ENCODE data around the gene RAB14. TPM values are rescaled to one million over a fixed set of nuclear protein-coding genes. Genes with fewer than 3 reads are reported as not detected.

The RAB14 gene
- total and polyA plus RNA-seq, 3 donors from 2014 or later = 44.6 to 66.7 (median 51.1) TPM

GRCh38 chr9:121198512-121199042 is 3.1 kb downstream of the RAB14 start:
- no peak for DNase-seq
- H3K4me1 ChIP-seq = peaks cover 24% of the 10 kb centered on the region
- no peaks in the 10 kb centered on the region for H3K27me3 ChIP-seq
- H3K4me3 ChIP-seq = no peak overlapping the region
- intact Hi-C loops (cut with DNase I; ENCODE audit: low total_unique reads) = no loop called here
- TF ChIP-seq, protein P1, sequence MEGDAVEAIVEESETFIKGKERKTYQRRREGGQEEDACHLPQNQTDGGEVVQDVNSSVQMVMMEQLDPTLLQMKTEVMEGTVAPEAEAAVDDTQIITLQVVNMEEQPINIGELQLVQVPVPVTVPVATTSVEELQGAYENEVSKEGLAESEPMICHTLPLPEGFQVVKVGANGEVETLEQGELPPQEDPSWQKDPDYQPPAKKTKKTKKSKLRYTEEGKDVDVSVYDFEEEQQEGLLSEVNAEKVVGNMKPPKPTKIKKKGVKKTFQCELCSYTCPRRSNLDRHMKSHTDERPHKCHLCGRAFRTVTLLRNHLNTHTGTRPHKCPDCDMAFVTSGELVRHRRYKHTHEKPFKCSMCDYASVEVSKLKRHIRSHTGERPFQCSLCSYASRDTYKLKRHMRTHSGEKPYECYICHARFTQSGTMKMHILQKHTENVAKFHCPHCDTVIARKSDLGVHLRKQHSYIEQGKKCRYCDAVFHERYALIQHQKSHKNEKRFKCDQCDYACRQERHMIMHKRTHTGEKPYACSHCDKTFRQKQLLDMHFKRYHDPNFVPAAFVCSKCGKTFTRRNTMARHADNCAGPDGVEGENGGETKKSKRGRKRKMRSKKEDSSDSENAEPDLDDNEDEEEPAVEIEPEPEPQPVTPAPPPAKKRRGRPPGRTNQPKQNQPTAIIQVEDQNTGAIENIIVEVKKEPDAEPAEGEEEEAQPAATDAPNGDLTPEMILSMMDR (IDR thresholded peaks at IDR 0.05) = no peak
- no peak for TF ChIP-seq POLR2A (IDR thresholded peaks at IDR 0.05)
- H3K36me3 ChIP-seq (ENCODE audit: low read depth, missing control alignments) = no peaks in the 10 kb centered on the region
- H3K9me3 ChIP-seq = no peaks in the 10 kb centered on the region
- H3K27ac ChIP-seq = no peak overlapping the region
- WGBS, 2 donors = 15 to 26% methylated on average over 4 of the region's 4 CpGs

DNA sequence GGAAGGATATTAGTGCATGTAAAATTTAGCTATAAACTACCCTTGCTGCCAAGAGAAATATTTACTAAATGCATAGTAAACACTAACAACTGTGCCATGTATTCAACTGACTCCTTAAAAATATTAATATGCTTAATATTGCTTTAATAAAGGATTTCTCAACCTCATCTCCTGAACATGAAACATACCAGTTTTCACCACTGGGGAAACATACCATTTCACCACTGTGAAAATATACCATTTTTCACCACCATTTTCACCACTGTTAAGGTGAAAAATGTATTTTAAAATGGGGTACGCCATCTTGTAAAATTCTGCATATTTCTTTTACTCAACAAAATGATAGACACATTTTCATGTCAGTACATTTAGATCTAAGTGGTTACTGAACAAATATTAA is 4.5 kb downstream of the RAB14 start:
- H3K27ac ChIP-seq = no peak overlapping the region
- DNase-seq = no peak
- TF ChIP-seq, protein P1 (IDR thresholded peaks at IDR 0.05) = peak in 1 of 3 experiments; percentile 21
- TF ChIP-seq POLR2A (IDR thresholded peaks at IDR 0.05) = no peak
- H3K9me3 ChIP-seq = no peaks in the 10 kb centered on the region
- H3K4me3 ChIP-seq = no peak overlapping the region
- no peaks in the 10 kb centered on the region for H3K36me3 ChIP-seq (ENCODE audit: low read depth, missing control alignments)
- no peaks in the 10 kb centered on the region for H3K27me3 ChIP-seq
- peaks cover 27% of the 10 kb centered on the region for H3K4me1 ChIP-seq
- intact Hi-C loops (cut with DNase I; ENCODE audit: low total_unique reads) = no loop called here
- 86 to 94% methylated on average over 1 of the region's 1 CpG for WGBS, 2 donors

GRCh38 chr9:121196389-121196788 is 5.3 kb downstream of the RAB14 start:
- no peaks in the 10 kb centered on the region for H3K9me3 ChIP-seq
- no peak for DNase-seq
- H3K27ac ChIP-seq = no peak overlapping the region
- no peaks in the 10 kb centered on the region for H3K36me3 ChIP-seq (ENCODE audit: low read depth, missing control alignments)
- TF ChIP-seq, protein P1 (IDR thresholded peaks at IDR 0.05) = no peak
- no peak for TF ChIP-seq POLR2A (IDR thresholded peaks at IDR 0.05)
- no peaks in the 10 kb centered on the region for H3K27me3 ChIP-seq
- peaks cover 27% of the 10 kb centered on the region for H3K4me1 ChIP-seq
- WGBS, 2 donors = 46 to 54% methylated on average over 4 of the region's 4 CpGs
- intact Hi-C loops (cut with DNase I; ENCODE audit: low total_unique reads) = no loop called here
- H3K4me3 ChIP-seq = no peak overlapping the region

- H3K4me3 ChIP-seq = no peak overlapping the region
- no peaks in the 10 kb centered on the region for H3K9me3 ChIP-seq
- DNase-seq = no peak
- 47 to 48% methylated on average over 1 of the region's 1 CpG for WGBS, 2 donors
- no peak overlapping the region for H3K27ac ChIP-seq
- H3K4me1 ChIP-seq = peaks cover 19% of the 10 kb centered on the region
- intact Hi-C loops (cut with DNase I; ENCODE audit: low total_unique reads) = no loop called here
- H3K36me3 ChIP-seq (ENCODE audit: low read depth, missing control alignments) = no peaks in the 10 kb centered on the region
- H3K27me3 ChIP-seq = no peaks in the 10 kb centered on the region
- TF ChIP-seq, protein P1 (IDR thresholded peaks at IDR 0.05) = no peak
- TF ChIP-seq POLR2A (IDR thresholded peaks at IDR 0.05) = no peak
Observed at GRCh38 chr9:121194730-121195129, 6.9 kb downstream of the RAB14 start.

DNA sequence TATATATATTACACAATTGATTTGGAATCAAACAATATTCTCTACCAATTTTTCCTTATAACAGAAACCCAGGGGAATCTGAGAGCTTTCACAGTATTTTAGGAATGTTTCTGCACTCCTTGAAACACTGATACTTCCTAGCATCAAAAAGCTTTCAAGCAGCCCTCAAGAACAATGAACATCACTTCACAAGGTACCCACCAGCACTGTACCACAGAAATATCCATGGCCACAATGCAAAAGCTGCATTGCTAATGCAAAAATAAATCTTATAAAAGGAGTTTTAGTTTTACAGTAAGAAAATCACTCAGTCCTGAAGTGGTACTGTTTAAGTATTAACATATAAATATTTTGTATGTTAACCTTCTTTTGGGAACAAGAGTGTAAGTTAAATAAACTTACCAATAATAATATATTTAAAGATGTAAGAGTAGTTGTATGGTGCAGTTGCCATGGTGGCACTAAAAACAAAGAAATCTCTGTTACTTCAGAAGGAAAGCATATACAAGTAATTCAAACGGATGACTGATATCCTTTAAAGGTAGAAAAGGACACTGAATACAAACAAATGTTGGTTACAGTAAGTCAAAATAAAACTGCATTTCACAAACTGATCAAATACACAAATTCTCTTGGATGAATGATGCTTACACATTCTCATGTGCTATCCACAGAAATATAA is 8.6 kb downstream of the RAB14 start:
- 0 to 44% methylated on average over 1 of the region's 1 CpG for WGBS, 2 donors
- H3K27ac ChIP-seq = no peak overlapping the region
- TF ChIP-seq POLR2A (IDR thresholded peaks at IDR 0.05) = no peak
- TF ChIP-seq, protein P1 (IDR thresholded peaks at IDR 0.05) = no peak

More for the DNA sequence above, 8.6 kb downstream of the RAB14 start:
- Histone ChIP-seq H3K4me3 (no peak overlapping the region), H3K27me3 (no peaks in the 10 kb centered on the region), H3K36me3 (ENCODE audit: low read depth, missing control alignments) (no peaks in the 10 kb centered on the region), H3K9me3 (no peaks in the 10 kb centered on the region), H3K4me1 (peaks cover 14% of the 10 kb centered on the region)
- intact Hi-C loops (cut with DNase I; ENCODE audit: low total_unique reads) = no loop called here
- DNase-seq = no peak

Measured in testis (tissue), 3 donors.